Vagina (tissue), 2 donors: ENCODE data around the gene CENPC. TPM values are rescaled to one million over a fixed set of nuclear protein-coding genes. Genes with fewer than 3 reads are reported as not detected.

Experiments
- DNase-seq, 2 donors: peaks; one replicate each; pipeline ENCODE4 v3.0.0-alpha.2; 2017; ENCODE audit errors: extremely low spot score in 2 of 2
- H3K27ac ChIP-seq: fragments of 200-600 bp; sonication (generic); one replicate; pipeline ENCODE4 v1.5.1; 2019
- H3K27me3 ChIP-seq: fragments of 200-600 bp; sonication (generic); one replicate; pipeline ENCODE4 v1.5.1; 2019
- H3K36me3 ChIP-seq, 2 donors: fragments of 200-600 bp; sonication (generic); one replicate each; pipeline ENCODE4 v1.5.1; 2017 to 2019
- H3K4me1 ChIP-seq: fragments of 200-600 bp; sonication (generic); one replicate; pipeline ENCODE4 v1.5.1; 2019
- H3K4me3 ChIP-seq, 2 donors: fragments of 200-600 bp; sonication (generic); 1 replicate in 1 of 2; 2 replicates in 1 of 2; pipeline ENCODE4 v1.5.1; 2016 to 2019
- H3K9me3 ChIP-seq: fragments of 200-600 bp; sonication (generic); one replicate; pipeline ENCODE4 v1.5.1; 2019
- CTCF ChIP-seq, 3 experiments: fragments of 450-650 bp in 2 of 3; fragments of 200-600 bp in 1 of 3; sonication (generic) in 1 of 3; IDR thresholded peaks; one replicate each; pipeline ENCODE4 v1.5.1; 2017 to 2019; ENCODE audit warnings: antibody characterized with exemption in 3 of 3, mild to moderate bottlenecking in 2 of 3, moderate library complexity in 2 of 3
- POLR2A ChIP-seq, 2 donors: fragments of 450-650 bp; IDR thresholded peaks; one replicate each; pipeline ENCODE4 v1.6.1; 2017; ENCODE audit warnings: antibody characterized with exemption in 2 of 2, mild to moderate bottlenecking in 2 of 2, moderate library complexity in 2 of 2
- POLR2AphosphoS5 ChIP-seq, 2 donors: sonication (generic); formaldehyde crosslinking; IDR thresholded peaks; one replicate each; pipeline ENCODE4 v1.9.0; 2017; ENCODE audit warnings: antibody characterized with exemption in 2 of 2, mild to moderate bottlenecking in 2 of 2, low read depth in 1 of 2; ENCODE audit not compliant: insufficient read depth in 1 of 2
- intact Hi-C: fragments of 100-400 bp; cut with DNase I; formaldehyde crosslinking; loops from one replicate; pipeline ENCODE4 v1.15.1; 2023
- total RNA-seq: library from RNA; depleted of rRNA; stranded (reverse); fragments of >200 nt; gene quantifications from one replicate; pipeline ENCODE4 v1.2.3, GENCODE V29; 2016

CENPC gene
- total RNA-seq, 1 donor from 2014 or later = 24.6 TPM

GRCh38 chr4:67546971-67547370 is 1.7 kb upstream of the CENPC start:
- no peak overlapping the region for H3K27ac ChIP-seq
- peaks cover 28% of the 10 kb centered on the region for H3K4me1 ChIP-seq
- intact Hi-C loops = no loop called here
- TF ChIP-seq CTCF (IDR thresholded peaks at IDR 0.05) = no peak
- no peak for TF ChIP-seq POLR2AphosphoS5 (IDR thresholded peaks at IDR 0.05; ENCODE audit: insufficient read depth in 1 of 2, low read depth in 1 of 2)
- no peak for TF ChIP-seq POLR2A (IDR thresholded peaks at IDR 0.05)
- H3K27me3 ChIP-seq = no peaks in the 10 kb centered on the region
- no peaks in the 10 kb centered on the region for H3K36me3 ChIP-seq
- no peaks in the 10 kb centered on the region for H3K9me3 ChIP-seq
- no peak for DNase-seq
- H3K4me3 ChIP-seq = no peak overlapping the region

- Histone ChIP-seq H3K4me3 (peak overlapping the region; percentile 83 to 86), H3K27ac (peak overlapping the region; percentile 92), H3K4me1 (peaks cover 35% of the 10 kb centered on the region)
These were observed 677 bp upstream of the CENPC start for GRCh38 chr4:67546004-67546356.

GRCh38 chr4:67542076-67542475 is 3.2 kb downstream of the CENPC start:
- Histone ChIP-seq H3K4me1 (peaks cover 35% of the 10 kb centered on the region), H3K36me3 (peaks cover 0 to 18% of the 10 kb centered on the region in 2 donors), H3K27me3 (no peaks in the 10 kb centered on the region), H3K4me3 (no peak overlapping the region), H3K9me3 (no peaks in the 10 kb centered on the region), H3K27ac (no peak overlapping the region)
- DNase-seq = no peak
- intact Hi-C loops = no loop called here
- TF ChIP-seq CTCF (IDR thresholded peaks at IDR 0.05) = no peak

More at GRCh38 chr4:67546004-67546356, 677 bp upstream of the CENPC start:
- Histone ChIP-seq H3K9me3 (no peaks in the 10 kb centered on the region), H3K27me3 (no peaks in the 10 kb centered on the region), H3K36me3 (no peaks in the 10 kb centered on the region)
- TF ChIP-seq CTCF (IDR thresholded peaks at IDR 0.05) (no peak), POLR2A (IDR thresholded peaks at IDR 0.05) (no peak), POLR2AphosphoS5 (IDR thresholded peaks at IDR 0.05; ENCODE audit: insufficient read depth in 1 of 2, low read depth in 1 of 2) (no peak)
- no peak for DNase-seq
- intact Hi-C loops = no loop called here

GRCh38 chr4:67539830-67540229 is 5.5 kb downstream of the CENPC start:
- TF ChIP-seq POLR2AphosphoS5 (IDR thresholded peaks at IDR 0.05; ENCODE audit: insufficient read depth in 1 of 2, low read depth in 1 of 2) (no peak), CTCF (IDR thresholded peaks at IDR 0.05) (no peak), POLR2A (IDR thresholded peaks at IDR 0.05) (no peak)
- DNase-seq = no peak
- Histone ChIP-seq H3K27ac (no peak overlapping the region), H3K4me3 (no peak overlapping the region), H3K4me1 (peaks cover 35% of the 10 kb centered on the region), H3K36me3 (peaks cover 0 to 29% of the 10 kb centered on the region in 2 donors), H3K27me3 (no peaks in the 10 kb centered on the region), H3K9me3 (no peaks in the 10 kb centered on the region)
- intact Hi-C loops = no loop called here

GRCh38 chr4:67535280-67535840 is 9.9 kb downstream of the CENPC start:
- Histone ChIP-seq H3K36me3 (peaks cover 3 to 62% of the 10 kb centered on the region in 2 donors), H3K4me3 (no peak overlapping the region), H3K27ac (no peak overlapping the region), H3K27me3 (no peaks in the 10 kb centered on the region), H3K9me3 (no peaks in the 10 kb centered on the region), H3K4me1 (no peaks in the 10 kb centered on the region)
- TF ChIP-seq CTCF (IDR thresholded peaks at IDR 0.05) (no peak), POLR2A (IDR thresholded peaks at IDR 0.05) (no peak), POLR2AphosphoS5 (IDR thresholded peaks at IDR 0.05; ENCODE audit: insufficient read depth in 1 of 2, low read depth in 1 of 2) (no peak)
- DNase-seq = no peak
- intact Hi-C loops = no loop called here
